Tibial nerve (tissue), 4 donors: ENCODE results near the gene OTX1. TPM values are rescaled to one million over a fixed set of nuclear protein-coding genes. Genes with fewer than 3 reads are reported as not detected.

Source experiments
- DNase-seq, 2 donors: peaks; one replicate each; pipeline ENCODE4 v3.0.0-alpha.2; 2019; ENCODE audit warnings: low spot score in 2 of 2
- H3K27ac ChIP-seq, 4 donors: fragments of 200-600 bp; sonication (generic) in 3 of 4; one replicate each; pipeline ENCODE4 v1.5.1; 2017 to 2019; ENCODE audit warnings: mild to moderate bottlenecking in 1 of 4
- H3K27me3 ChIP-seq, 2 donors: fragments of 200-600 bp; sonication (generic) in 1 of 2; one replicate each; pipeline versions ENCODE4 v1.5.1 to v1.6.0; 2017 to 2019
- H3K36me3 ChIP-seq, 3 donors: fragments of 200-600 bp; sonication (generic); one replicate each; pipeline ENCODE4 v1.5.1; 2018 to 2019
- H3K4me1 ChIP-seq, 4 donors: fragments of 200-600 bp; sonication (generic) in 3 of 4; one replicate each; pipeline ENCODE4 v1.5.1; 2017 to 2019
- H3K4me3 ChIP-seq, 4 donors: fragments of 200-600 bp; sonication (generic) in 3 of 4; one replicate each; pipeline ENCODE4 v1.5.1; 2017 to 2019; ENCODE audit warnings: mild to moderate bottlenecking in 1 of 4, moderate library complexity in 1 of 4
- H3K9me3 ChIP-seq, 4 donors: fragments of 200-600 bp; sonication (generic) in 3 of 4; one replicate each; pipeline ENCODE4 v1.5.1; 2017 to 2019
- EP300 ChIP-seq, 2 donors: sonication (generic); formaldehyde crosslinking; IDR thresholded peaks; one replicate each; pipeline ENCODE4 v1.6.1; 2017; ENCODE audit warnings: antibody characterized with exemption in 2 of 2, mild to moderate bottlenecking in 1 of 2
- POLR2A ChIP-seq, 2 donors: fragments of 450-650 bp; IDR thresholded peaks; one replicate each; pipeline ENCODE4 v1.6.1; 2017; ENCODE audit warnings: antibody characterized with exemption in 2 of 2, mild to moderate bottlenecking in 2 of 2, moderate library complexity in 2 of 2
- WGBS, 2 donors: methylation state at CpG; one replicate each; pipeline ENCODE4 v1.1.5; 2018; 5-methylcytosine and 5-hydroxymethylcytosine counted together
- total RNA-seq, 4 donors: library from RNA; depleted of rRNA; stranded (reverse); fragments of >200 nt; gene quantifications; one replicate each; pipeline ENCODE4 v1.1.0, GENCODE V29; 2016
- TF ChIP-seq, protein P1 (sequence below), 5 experiments: fragments of 200-600 bp in 3 of 5; fragments of 450-650 bp in 2 of 5; sonication (generic) in 3 of 5; IDR thresholded peaks; one replicate each; pipeline ENCODE4 v1.5.1; 2016 to 2019; ENCODE audit warnings: antibody characterized with exemption in 5 of 5, mild to moderate bottlenecking in 3 of 5, moderate library complexity in 2 of 5

Gene OTX1
- total RNA-seq, 4 donors from 2014 or later, result not detected

DNA sequence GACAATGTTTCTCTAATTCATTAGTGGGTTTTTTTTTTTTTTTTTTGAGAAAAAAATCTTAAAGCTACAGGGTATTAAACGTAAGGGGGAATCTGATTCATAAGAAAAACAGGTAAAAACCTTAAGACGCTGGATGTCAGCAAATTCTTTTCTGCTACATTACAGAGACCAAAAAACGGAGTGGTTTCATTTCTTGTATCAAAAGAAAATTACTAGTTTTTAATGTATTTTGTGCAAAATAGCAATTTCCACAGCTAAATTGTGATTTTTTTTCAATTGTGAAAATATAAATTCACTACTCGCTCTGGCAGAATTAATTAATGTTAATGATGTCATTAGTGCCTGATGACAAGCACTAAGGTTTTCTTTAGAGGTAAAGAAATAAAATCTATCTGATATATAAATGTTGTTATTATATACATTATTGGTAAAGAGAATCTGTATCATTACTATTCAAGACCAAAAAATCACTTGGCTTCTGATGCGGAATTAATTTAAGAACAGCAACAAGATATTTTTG lies 9.9 kb downstream of the OTX1 start:
- TF ChIP-seq, protein P1, sequence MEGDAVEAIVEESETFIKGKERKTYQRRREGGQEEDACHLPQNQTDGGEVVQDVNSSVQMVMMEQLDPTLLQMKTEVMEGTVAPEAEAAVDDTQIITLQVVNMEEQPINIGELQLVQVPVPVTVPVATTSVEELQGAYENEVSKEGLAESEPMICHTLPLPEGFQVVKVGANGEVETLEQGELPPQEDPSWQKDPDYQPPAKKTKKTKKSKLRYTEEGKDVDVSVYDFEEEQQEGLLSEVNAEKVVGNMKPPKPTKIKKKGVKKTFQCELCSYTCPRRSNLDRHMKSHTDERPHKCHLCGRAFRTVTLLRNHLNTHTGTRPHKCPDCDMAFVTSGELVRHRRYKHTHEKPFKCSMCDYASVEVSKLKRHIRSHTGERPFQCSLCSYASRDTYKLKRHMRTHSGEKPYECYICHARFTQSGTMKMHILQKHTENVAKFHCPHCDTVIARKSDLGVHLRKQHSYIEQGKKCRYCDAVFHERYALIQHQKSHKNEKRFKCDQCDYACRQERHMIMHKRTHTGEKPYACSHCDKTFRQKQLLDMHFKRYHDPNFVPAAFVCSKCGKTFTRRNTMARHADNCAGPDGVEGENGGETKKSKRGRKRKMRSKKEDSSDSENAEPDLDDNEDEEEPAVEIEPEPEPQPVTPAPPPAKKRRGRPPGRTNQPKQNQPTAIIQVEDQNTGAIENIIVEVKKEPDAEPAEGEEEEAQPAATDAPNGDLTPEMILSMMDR (IDR thresholded peaks at IDR 0.05), result no peak
- TF ChIP-seq POLR2A (IDR thresholded peaks at IDR 0.05) (no peak), EP300 (IDR thresholded peaks at IDR 0.05) (no peak)
- H3K9me3 ChIP-seq, result no peaks in the 10 kb centered on the region
- WGBS, 2 donors, result 33 to 40% methylated on average over 5 of the region's 5 CpGs
- DNase-seq, result no peak
- H3K4me1 ChIP-seq, result peaks cover 0 to 50% (median 21%) of the 10 kb centered on the region in 4 donors
- H3K27me3 ChIP-seq, result peaks cover 3 to 92% of the 10 kb centered on the region in 2 donors
- no peak overlapping the region for H3K27ac ChIP-seq
- H3K4me3 ChIP-seq, result no peak overlapping the region
- peaks cover 0 to 8% (median 0%) of the 10 kb centered on the region in 3 donors for H3K36me3 ChIP-seq

DNA sequence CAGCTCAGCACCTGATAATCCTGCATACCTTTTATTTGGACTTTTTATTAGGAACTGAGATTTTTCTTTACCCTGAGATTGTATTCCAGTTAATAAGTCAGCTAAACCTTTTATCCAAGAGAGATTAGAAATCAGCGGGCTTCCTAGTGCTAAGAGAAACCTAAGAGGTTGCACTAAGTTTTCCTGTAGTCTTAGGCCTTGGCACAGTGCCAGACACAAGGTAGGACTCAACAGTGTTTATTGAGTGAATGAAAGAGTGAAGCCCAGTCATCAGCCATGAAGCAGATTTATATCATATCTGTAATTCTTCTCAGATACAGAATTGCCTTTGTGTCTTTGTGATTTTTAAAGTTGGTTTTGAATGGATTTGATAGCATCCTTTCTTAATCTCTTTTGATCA lies 13.6 kb downstream of the OTX1 start:
- TF ChIP-seq POLR2A (IDR thresholded peaks at IDR 0.05) (no peak), EP300 (IDR thresholded peaks at IDR 0.05) (no peak)
- TF ChIP-seq, protein P1 (IDR thresholded peaks at IDR 0.05), result no peak
- DNase-seq, result no peak
- Histone ChIP-seq H3K9me3 (no peaks in the 10 kb centered on the region), H3K27ac (no peak overlapping the region), H3K4me3 (no peak overlapping the region), H3K27me3 (peaks cover 0 to 86% of the 10 kb centered on the region in 2 donors), H3K4me1 (peaks cover 0 to 15% (median 6%) of the 10 kb centered on the region in 4 donors), H3K36me3 (no peaks in the 10 kb centered on the region)
- 79 to 83% methylated on average over 1 of the region's 1 CpG for WGBS, 2 donors

GRCh38 chr2:63064661-63065060 lies 14.0 kb downstream of the OTX1 start:
- Histone ChIP-seq H3K9me3 (no peaks in the 10 kb centered on the region), H3K27me3 (peaks cover 0 to 84% of the 10 kb centered on the region in 2 donors), H3K4me3 (no peak overlapping the region), H3K36me3 (no peaks in the 10 kb centered on the region), H3K27ac (no peak overlapping the region), H3K4me1 (peaks cover 0 to 10% (median 1%) of the 10 kb centered on the region in 4 donors)
- no peak for DNase-seq
- no peak for TF ChIP-seq POLR2A (IDR thresholded peaks at IDR 0.05)
- TF ChIP-seq, protein P1 (IDR thresholded peaks at IDR 0.05), result no peak
- TF ChIP-seq EP300 (IDR thresholded peaks at IDR 0.05), result no peak
- 76 to 78% methylated on average over 4 of the region's 4 CpGs for WGBS, 2 donors

DNA sequence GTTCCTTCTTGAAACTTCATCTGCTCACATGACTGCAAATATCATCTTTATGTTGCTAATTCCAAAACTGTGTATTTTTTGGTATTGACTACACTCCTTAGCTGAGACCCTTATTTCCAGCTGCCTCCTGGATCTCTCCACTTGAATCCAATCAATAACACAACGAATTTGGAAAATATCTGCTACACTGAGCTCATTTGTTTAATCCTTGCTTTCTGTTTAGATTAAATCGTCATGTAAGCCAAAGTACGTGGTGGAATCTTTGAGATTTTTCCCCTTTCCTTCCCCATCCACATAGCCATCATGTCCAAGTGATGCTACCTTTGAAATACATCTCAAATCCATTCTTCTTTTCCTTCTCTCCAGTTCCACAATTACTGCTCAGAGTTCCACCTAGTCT lies 15.6 kb downstream of the OTX1 start:
- Histone ChIP-seq H3K9me3 (no peaks in the 10 kb centered on the region), H3K4me3 (no peak overlapping the region), H3K36me3 (no peaks in the 10 kb centered on the region), H3K27me3 (peaks cover 0 to 68% of the 10 kb centered on the region in 2 donors), H3K27ac (no peak overlapping the region), H3K4me1 (no peaks in the 10 kb centered on the region)
- TF ChIP-seq, protein P1 (IDR thresholded peaks at IDR 0.05), result no peak
- no peak for TF ChIP-seq EP300 (IDR thresholded peaks at IDR 0.05)
- no peak for TF ChIP-seq POLR2A (IDR thresholded peaks at IDR 0.05)
- DNase-seq, result no peak
- 66 to 71% methylated on average over 3 of the region's 3 CpGs for WGBS, 2 donors

DNA sequence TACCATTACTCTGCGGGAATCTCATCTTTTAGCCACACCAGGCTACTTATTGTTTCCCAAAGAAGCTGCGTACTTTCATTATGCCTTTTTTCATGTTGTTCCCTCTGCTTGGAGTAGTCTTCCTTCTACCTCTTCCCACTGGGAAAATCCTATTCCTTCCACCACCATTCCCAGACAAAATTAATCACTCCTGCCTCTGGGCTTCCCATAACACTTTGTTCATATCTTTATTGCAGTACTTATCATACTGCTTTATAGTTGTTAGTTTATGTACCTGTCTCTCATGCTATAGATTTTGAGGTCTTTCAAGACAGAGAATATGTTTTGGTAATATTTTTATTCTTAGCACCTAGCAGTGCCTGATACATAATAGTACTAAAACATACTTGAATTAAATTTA lies 16.2 kb downstream of the OTX1 start:
- TF ChIP-seq, protein P1 (IDR thresholded peaks at IDR 0.05), result no peak
- no peak for TF ChIP-seq POLR2A (IDR thresholded peaks at IDR 0.05)
- H3K9me3 ChIP-seq, result no peaks in the 10 kb centered on the region
- no peaks in the 10 kb centered on the region for H3K4me1 ChIP-seq
- H3K27me3 ChIP-seq, result peaks cover 0 to 62% of the 10 kb centered on the region in 2 donors
- H3K4me3 ChIP-seq, result no peak overlapping the region
- no peaks in the 10 kb centered on the region for H3K36me3 ChIP-seq
- 62 to 65% methylated on average over 2 of the region's 2 CpGs for WGBS, 2 donors
- no peak overlapping the region for H3K27ac ChIP-seq
- DNase-seq, result no peak
